Adrenal gland (tissue), 12 donors: ENCODE results near the gene SAA4. TPM values are rescaled to one million over a fixed set of nuclear protein-coding genes. Genes with fewer than 3 reads are reported as not detected.

Source experiments
- DNase-seq, 7 donors: peaks; one replicate each; pipeline ENCODE4 v3.0.0-alpha.2; 2019 to 2020
- H3K27ac ChIP-seq, 5 donors: fragments of 200-600 bp; sonication (generic) in 4 of 5; 1 replicate in 3 of 5; 2 replicates in 2 of 5; pipeline versions ENCODE4 v1.5.1 to v1.8.0; 2016 to 2020; ENCODE audit warnings: mild to moderate bottlenecking in 1 of 5
- H3K27me3 ChIP-seq: fragments of 200-600 bp; 2 replicates; pipeline ENCODE4 v1.8.0; 2021
- H3K36me3 ChIP-seq, 2 donors: fragments of 200-600 bp; replicated peaks in 1 of 2; 1 replicate in 1 of 2; 2 replicates in 1 of 2; pipeline versions ENCODE4 v1.5.1 to v1.8.0; 2018 to 2022
- H3K4me1 ChIP-seq, 2 donors: fragments of 200-600 bp; replicated peaks in 1 of 2; 1 replicate in 1 of 2; 2 replicates in 1 of 2; pipeline versions ENCODE4 v1.5.1 to v1.8.0; 2018 to 2021
- H3K4me3 ChIP-seq, 4 donors: fragments of 200-600 bp; sonication (generic) in 3 of 4; one replicate each; pipeline ENCODE4 v1.5.1; 2016 to 2018
- H3K9me3 ChIP-seq, 3 donors: fragments of 200-600 bp; sonication (generic) in 1 of 3; replicated peaks in 1 of 3; 1 replicate in 2 of 3; 2 replicates in 1 of 3; pipeline versions ENCODE4 v1.5.1 to v1.8.0; 2016 to 2021
- POLR2A ChIP-seq, 2 donors: fragments of 450-650 bp; IDR thresholded peaks; one replicate each; pipeline ENCODE4 v1.6.1; 2017; ENCODE audit warnings: antibody characterized with exemption in 2 of 2, mild to moderate bottlenecking in 2 of 2, moderate library complexity in 1 of 2
- WGBS, 4 donors: extraction: QIAGEN DNeasy Blood & Tissue Kit in 2 of 4; methylation state at CpG; one replicate each; pipeline versions ENCODE4 v1.1.5 to v1.1.7; 2013 to 2017; 5-methylcytosine and 5-hydroxymethylcytosine counted together
- intact Hi-C, 2 donors: fragments of 100-400 bp; cut with DNase I; formaldehyde crosslinking; loops; one replicate each; pipeline versions ENCODE4 v1.14.1 to v1.15.0; 2022 to 2023
- polyA plus RNA-seq, 3 donors: library from polyadenylated mRNA; stranded (reverse); fragments of 200-250 nt in 2 of 3; fragments of 350-450 nt in 1 of 3; fragmentation: Illumina TruSeq in 1 of 3; extraction: RNeasy Lipid Tissue Mini Kit (QIAGEN cat#74804) in 1 of 3; gene quantifications; one replicate each; pipeline ENCODE4 v1.2.3, GENCODE V29; 2013 to 2014
- total RNA-seq, 9 donors: library from RNA; depleted of rRNA in 4 of 9; stranded (reverse); fragments of >200 nt in 4 of 9; fragments of 120-200 nt in 1 of 9; fragmentation: NEBNext Ultra II Directional in 1 of 9; extraction: Animal tissue kit (Norgen Biotek cat#: 25700) in 1 of 9; gene quantifications; one replicate each; pipeline versions ENCODE4 v1.1.0 to v1.2.4, GENCODE V29; 2013 to 2023
- TF ChIP-seq, protein P1 (sequence below), 6 experiments: fragments of 450-650 bp in 4 of 6; fragments of 200-600 bp in 2 of 6; sonication (generic) in 1 of 6; IDR thresholded peaks; 1 replicate in 5 of 6; 2 replicates in 1 of 6; pipeline versions ENCODE4 v1.5.1 to v1.8.0; 2016 to 2021; ENCODE audit warnings: antibody characterized with exemption in 6 of 6, mild to moderate bottlenecking in 2 of 6, moderate library complexity in 1 of 6
- donor health status: healthy with polysubstance abuse.
- donor health status: Bipolar disorder and iron deficiency.
- donor health status: DM: yes; HTN: yes; CAD: no.
- donor health status: DM: no; HTN: no; CAD: no.
- donor health status: DM: no; HTN: no; CAD: no.
- donor health status: DM: yes; HTN: yes; CAD: no.

The SAA4 gene
- total and polyA plus RNA-seq, 12 donors: 0.32 to 4.2 (median 1.2) TPM; not detected in 4

DNA sequence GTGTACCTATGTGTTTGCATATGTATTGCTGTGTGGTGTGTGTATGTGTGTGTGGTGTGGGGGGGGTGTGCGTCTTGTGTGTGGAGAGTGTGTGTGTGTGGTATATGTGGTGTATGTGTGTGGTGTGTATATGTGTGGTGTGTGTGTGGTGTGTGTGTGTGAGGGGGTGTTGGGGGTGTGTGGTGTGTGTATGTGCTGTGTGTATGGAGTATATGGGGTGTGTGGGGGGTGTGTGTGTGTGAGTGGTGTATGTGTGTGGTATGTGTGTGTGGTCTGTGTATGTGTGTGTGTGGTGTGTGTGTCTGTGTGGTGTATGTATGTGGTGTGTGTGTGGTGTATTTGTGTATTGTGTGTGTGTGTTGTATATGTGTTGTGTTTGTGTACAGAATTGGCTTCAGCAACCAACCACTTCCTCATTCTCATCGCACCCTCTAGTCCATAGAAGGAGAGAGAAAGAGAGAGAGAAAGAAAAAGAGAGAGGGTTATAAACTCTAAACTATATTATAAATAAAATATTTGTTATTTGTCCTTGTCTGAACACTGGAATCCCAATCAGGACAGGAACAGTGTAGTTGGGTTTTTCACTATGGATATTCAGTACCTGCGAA is 13.7 kb downstream of the SAA4 start:
- no peak overlapping the region for H3K4me3 ChIP-seq
- intact Hi-C loops: no loop called here
- H3K36me3 ChIP-seq: no peaks in the 10 kb centered on the region
- H3K27me3 ChIP-seq: no peaks in the 10 kb centered on the region
- no peaks in the 10 kb centered on the region for H3K9me3 ChIP-seq
- no peaks in the 10 kb centered on the region for H3K4me1 ChIP-seq
- 71 to 90% (median 82%) methylated on average over 3 of the region's 3 CpGs for WGBS, 4 donors
- no peak for DNase-seq
- TF ChIP-seq, protein P1, sequence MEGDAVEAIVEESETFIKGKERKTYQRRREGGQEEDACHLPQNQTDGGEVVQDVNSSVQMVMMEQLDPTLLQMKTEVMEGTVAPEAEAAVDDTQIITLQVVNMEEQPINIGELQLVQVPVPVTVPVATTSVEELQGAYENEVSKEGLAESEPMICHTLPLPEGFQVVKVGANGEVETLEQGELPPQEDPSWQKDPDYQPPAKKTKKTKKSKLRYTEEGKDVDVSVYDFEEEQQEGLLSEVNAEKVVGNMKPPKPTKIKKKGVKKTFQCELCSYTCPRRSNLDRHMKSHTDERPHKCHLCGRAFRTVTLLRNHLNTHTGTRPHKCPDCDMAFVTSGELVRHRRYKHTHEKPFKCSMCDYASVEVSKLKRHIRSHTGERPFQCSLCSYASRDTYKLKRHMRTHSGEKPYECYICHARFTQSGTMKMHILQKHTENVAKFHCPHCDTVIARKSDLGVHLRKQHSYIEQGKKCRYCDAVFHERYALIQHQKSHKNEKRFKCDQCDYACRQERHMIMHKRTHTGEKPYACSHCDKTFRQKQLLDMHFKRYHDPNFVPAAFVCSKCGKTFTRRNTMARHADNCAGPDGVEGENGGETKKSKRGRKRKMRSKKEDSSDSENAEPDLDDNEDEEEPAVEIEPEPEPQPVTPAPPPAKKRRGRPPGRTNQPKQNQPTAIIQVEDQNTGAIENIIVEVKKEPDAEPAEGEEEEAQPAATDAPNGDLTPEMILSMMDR (IDR thresholded peaks at IDR 0.05): no peak
- TF ChIP-seq POLR2A (IDR thresholded peaks at IDR 0.05): no peak
- no peak overlapping the region for H3K27ac ChIP-seq

DNA sequence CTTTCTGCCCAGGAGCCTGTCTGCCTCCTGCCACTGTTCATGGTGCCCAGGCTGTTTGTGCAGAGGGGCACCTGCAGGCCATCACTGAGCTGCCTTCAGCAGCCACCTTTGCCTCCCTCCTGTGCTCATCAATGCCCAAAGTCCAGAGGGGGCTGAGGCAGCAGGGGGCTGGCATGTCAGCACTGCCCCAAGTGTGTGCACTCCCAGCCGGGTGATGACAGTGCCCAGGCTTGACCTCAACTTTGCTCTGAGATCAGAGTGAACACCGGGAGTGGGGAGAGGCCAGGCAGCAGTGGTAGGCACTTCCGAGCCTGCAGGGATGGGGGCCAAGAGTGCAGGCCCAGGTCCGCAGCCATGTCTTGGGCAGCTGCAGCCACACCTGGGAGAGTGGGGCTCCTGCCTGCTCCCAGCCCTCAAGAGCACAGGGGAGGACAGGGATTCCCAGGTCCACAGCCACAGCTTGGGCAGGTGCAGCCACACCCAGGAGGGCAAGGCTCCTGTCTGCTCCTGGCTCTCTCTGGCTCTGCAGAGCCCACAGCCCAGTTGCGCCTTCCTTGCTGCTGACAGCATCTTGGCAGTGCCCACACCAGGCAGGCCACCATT is 15.2 kb downstream of the SAA4 start:
- Histone ChIP-seq H3K9me3 (no peaks in the 10 kb centered on the region), H3K27me3 (no peaks in the 10 kb centered on the region), H3K36me3 (no peaks in the 10 kb centered on the region), H3K27ac (no peak overlapping the region), H3K4me1 (no peaks in the 10 kb centered on the region), H3K4me3 (no peak overlapping the region)
- intact Hi-C loops: no loop called here
- TF ChIP-seq, protein P1 (IDR thresholded peaks at IDR 0.05): no peak
- no peak for TF ChIP-seq POLR2A (IDR thresholded peaks at IDR 0.05)
- WGBS, 4 donors: 73 to 93% (median 82%) methylated on average over 3 to 5 of the region's 5 CpGs
- DNase-seq: no peak

DNA sequence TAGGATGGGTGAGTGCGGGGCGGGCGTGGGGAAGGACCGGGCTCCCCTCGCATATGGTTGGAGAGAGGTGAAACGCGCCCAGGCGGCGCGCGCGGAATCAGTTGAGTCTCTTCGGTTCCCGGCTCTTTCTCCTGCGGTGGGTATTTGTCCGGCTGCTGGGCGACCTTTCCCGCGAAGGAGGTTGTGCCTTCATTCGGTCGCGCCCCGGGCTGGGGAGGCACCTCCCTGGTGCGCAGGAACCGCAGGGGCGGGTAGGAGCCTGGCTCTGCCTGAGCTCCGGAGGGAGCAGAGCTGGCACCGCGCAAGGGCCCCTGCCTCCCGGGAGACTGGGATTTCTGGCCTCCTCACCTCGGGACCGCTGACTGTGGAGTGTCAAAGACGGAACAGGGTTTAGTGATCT is 27.5 kb downstream of the SAA4 start:
- 16 to 40% (median 22%) methylated on average over 19 to 33 of the region's 33 CpGs for WGBS, 4 donors
- no peaks in the 10 kb centered on the region for H3K36me3 ChIP-seq
- TF ChIP-seq, protein P1 (IDR thresholded peaks at IDR 0.05): no peak
- no peak for TF ChIP-seq POLR2A (IDR thresholded peaks at IDR 0.05)
- H3K27me3 ChIP-seq: peaks cover 4% of the 10 kb centered on the region
- no peaks in the 10 kb centered on the region for H3K4me1 ChIP-seq
- H3K27ac ChIP-seq: no peak overlapping the region
- H3K9me3 ChIP-seq: no peaks in the 10 kb centered on the region
- no peak for DNase-seq
- H3K4me3 ChIP-seq: no peak overlapping the region
- intact Hi-C loops: no loop called here

DNA sequence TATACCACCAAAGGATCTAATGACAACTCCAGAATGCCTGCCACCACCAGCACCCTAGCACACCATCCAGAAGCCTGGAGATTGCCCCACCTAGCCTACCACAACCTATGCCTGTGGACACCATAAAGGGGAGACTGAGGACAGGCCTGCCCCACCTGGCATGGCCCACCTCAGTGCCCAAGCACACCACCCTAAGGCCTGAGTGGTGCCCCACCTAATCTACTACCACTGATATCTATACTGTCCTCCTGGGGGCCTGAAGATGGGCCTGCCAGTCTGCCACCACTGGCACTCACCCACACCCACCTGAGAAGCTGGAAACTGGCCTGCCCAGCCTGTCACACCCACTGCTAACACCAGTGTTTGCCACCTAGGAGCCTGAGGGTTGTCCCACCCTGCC is 31.8 kb downstream of the SAA4 start:
- no peaks in the 10 kb centered on the region for H3K4me1 ChIP-seq
- intact Hi-C loops: no loop called here
- TF ChIP-seq, protein P1 (IDR thresholded peaks at IDR 0.05): no peak
- no peak for TF ChIP-seq POLR2A (IDR thresholded peaks at IDR 0.05)
- no peaks in the 10 kb centered on the region for H3K9me3 ChIP-seq
- no peaks in the 10 kb centered on the region for H3K36me3 ChIP-seq
- H3K27ac ChIP-seq: no peak overlapping the region
- DNase-seq: no peak
- H3K4me3 ChIP-seq: no peak overlapping the region
- peaks cover 5% of the 10 kb centered on the region for H3K27me3 ChIP-seq
